OCI-LY3 (cell line): ENCODE data around the gene ANKRD28.

Source experiments
- H2AFZ ChIP-seq: fragments of 200-600, 300-600 bp; shearing (Covaris generic); 2 replicates; pipeline ENCODE4 v1.6.0; 2014; ENCODE audit warnings: antibody characterized with exemption, low read depth, low read length
- H3K27ac ChIP-seq: fragments of 200-600, 300-600 bp; sonication (generic); 2 replicates; pipeline ENCODE4 v1.5.1; 2014; ENCODE audit warnings: mild to moderate bottlenecking, low read length, moderate library complexity, mixed read lengths
- H3K27me3 ChIP-seq: fragments of 200-600, 300-600 bp; sonication (generic); 2 replicates; pipeline ENCODE4 v1.6.1; 2014; ENCODE audit warnings: low read depth, low read length, mixed read lengths
- H3K36me3 ChIP-seq: fragments of 200-600, 300-600 bp; sonication (generic); replicated peaks from 2 replicates; pipeline ENCODE3; 2014; ENCODE audit warnings: low read depth, low read length, mixed read lengths
- H3K4me1 ChIP-seq: fragments of 300-600, 200-600 bp; sonication (generic); 2 replicates; pipeline ENCODE4 v1.6.1; 2014; ENCODE audit warnings: low read length, mixed read lengths
- H3K4me2 ChIP-seq: fragments of 200-600, 300-600 bp; sonication (generic); 2 replicates; pipeline ENCODE4 v1.6.1; 2014; ENCODE audit warnings: low read length, mixed read lengths
- H3K4me3 ChIP-seq: fragments of 300-600, 200-600 bp; sonication (generic); 2 replicates; pipeline ENCODE4 v1.5.1; 2014; ENCODE audit warnings: antibody characterized with exemption, mild to moderate bottlenecking, low read length, moderate library complexity
- H3K79me2 ChIP-seq: fragments of 300-600, 200-600 bp; shearing (Covaris generic); 2 replicates; pipeline ENCODE4 v1.6.1; 2014; ENCODE audit warnings: mild to moderate bottlenecking, low read length, mixed read lengths
- H3K9ac ChIP-seq: fragments of 300-600, 200-600 bp; shearing (Covaris generic); 2 replicates; pipeline ENCODE4 v1.6.0; 2014; ENCODE audit warnings: mild to moderate bottlenecking, low read length, moderate library complexity
- H3K9me3 ChIP-seq: fragments of 200-600, 300-600 bp; shearing (Covaris generic); 2 replicates; pipeline ENCODE4 v1.6.1; 2014; ENCODE audit warnings: low read length, mixed read lengths; ENCODE audit not compliant: insufficient read depth
- H4K20me1 ChIP-seq: fragments of 200-600, 300-600 bp; sonication (generic); 2 replicates; pipeline ENCODE4 v1.6.1; 2016; ENCODE audit warnings: low read length, mixed read lengths; ENCODE audit not compliant: insufficient read depth
- CTCF ChIP-seq: fragments of 200-600, 300-600 bp; sonication (generic); IDR thresholded peaks from 2 replicates; pipeline ENCODE4 v1.5.1; 2014; ENCODE audit warnings: antibody characterized with exemption, low read length, low read depth
- EZH2phosphoT487 ChIP-seq: fragments of 200-600 bp; shearing (Covaris generic); IDR thresholded peaks from 2 replicates; pipeline ENCODE4 v1.6.1; 2018; ENCODE audit warnings: antibody characterized with exemption, mixed run types, low read depth

ANKRD28 gene

GRCh38 chr3:15771444-15771843 is 26.3 kb downstream of the ANKRD28 start:
- Histone ChIP-seq H4K20me1 (peaks cover 15% of the 10 kb centered on the region; the same call in 1 of the 2 replicates), H3K9ac (no peak overlapping the region), H2AFZ (no peak overlapping the region), H3K36me3 (peaks cover 3% of the 10 kb centered on the region), H3K4me2 (no peak overlapping the region), H3K79me2 (no peaks in the 10 kb centered on the region; the same call in 1 of the 2 replicates), H3K9me3 (no peaks in the 10 kb centered on the region), H3K4me1 (peaks cover 48% of the 10 kb centered on the region), H3K27me3 (no peaks in the 10 kb centered on the region), H3K27ac (no peak overlapping the region), H3K4me3 (no peak overlapping the region)
- TF ChIP-seq EZH2phosphoT487 (no peak), CTCF (no peak)

GRCh38 chr3:15769256-15769915 is 28.4 kb downstream of the ANKRD28 start:
- peaks cover 35% of the 10 kb centered on the region for H3K4me1 ChIP-seq
- no peak overlapping the region for H3K4me3 ChIP-seq
- H3K9ac ChIP-seq = no peak overlapping the region
- H3K9me3 ChIP-seq = no peaks in the 10 kb centered on the region
- H3K27me3 ChIP-seq = no peaks in the 10 kb centered on the region
- H3K36me3 ChIP-seq = peaks cover 3% of the 10 kb centered on the region
- peak overlapping the region; percentile 46 for H3K4me2 ChIP-seq
- peaks cover 5% of the 10 kb centered on the region; the same call in 1 of the 2 replicates for H4K20me1 ChIP-seq
- H3K27ac ChIP-seq = no peak overlapping the region
- no peak for TF ChIP-seq EZH2phosphoT487
- TF ChIP-seq CTCF = no peak
- no peak overlapping the region for H2AFZ ChIP-seq
- no peaks in the 10 kb centered on the region; the same call in 1 of the 2 replicates for H3K79me2 ChIP-seq

GRCh38 chr3:15768421-15769255 is 29.1 kb downstream of the ANKRD28 start:
- no peak overlapping the region for H3K9ac ChIP-seq
- no peak overlapping the region for H2AFZ ChIP-seq
- H3K9me3 ChIP-seq = no peaks in the 10 kb centered on the region
- H3K4me1 ChIP-seq = peaks cover 30% of the 10 kb centered on the region
- TF ChIP-seq CTCF (no peak), EZH2phosphoT487 (0 out of 2 replicates have a peak, but pooled peaks have one; percentile 45)
- H3K27me3 ChIP-seq = no peaks in the 10 kb centered on the region
- 0 out of 2 replicates have a peak overlapping the region, but pooled peaks have one; percentile 2 for H3K4me3 ChIP-seq
- H4K20me1 ChIP-seq = peaks cover 5% of the 10 kb centered on the region; the same call in 1 of the 2 replicates
- no peak overlapping the region for H3K27ac ChIP-seq
- H3K4me2 ChIP-seq = peak overlapping the region; percentile 46
- peaks cover 3% of the 10 kb centered on the region for H3K36me3 ChIP-seq
- no peaks in the 10 kb centered on the region; the same call in 1 of the 2 replicates for H3K79me2 ChIP-seq

- H3K27me3 ChIP-seq = no peaks in the 10 kb centered on the region
- peaks cover 20% of the 10 kb centered on the region for H3K4me1 ChIP-seq
- peaks cover under 1% of the 10 kb centered on the region for H3K36me3 ChIP-seq
- H3K4me3 ChIP-seq = no peak overlapping the region
- H2AFZ ChIP-seq = no peak overlapping the region
- no peaks in the 10 kb centered on the region for H3K9me3 ChIP-seq
- TF ChIP-seq EZH2phosphoT487 (no peak), CTCF (no peak)
- peaks cover 5% of the 10 kb centered on the region; the same call in 1 of the 2 replicates for H4K20me1 ChIP-seq
- H3K4me2 ChIP-seq = no peak overlapping the region
- no peak overlapping the region for H3K9ac ChIP-seq
- no peak overlapping the region for H3K27ac ChIP-seq
- H3K79me2 ChIP-seq = no peaks in the 10 kb centered on the region
Measured at GRCh38 chr3:15766406-15766805, 31.4 kb downstream of the ANKRD28 start.
